MV-4-11 (cell line): ENCODE results near the gene KREMEN2.
A peak's percentile ranks its signal among the peaks of the same experiment; 100 is the strongest.
"Not testable (repeated sequence)": the region's sequence is repeated elsewhere in the genome, so short reads cannot be mapped to it uniquely, and the experiment has no call there.

ENCODE experiments used
- DNase-seq: peaks from one replicate; lab custom pipeline; 2025; lab: John Stamatoyannopoulos, UW

Gene KREMEN2, protein sequence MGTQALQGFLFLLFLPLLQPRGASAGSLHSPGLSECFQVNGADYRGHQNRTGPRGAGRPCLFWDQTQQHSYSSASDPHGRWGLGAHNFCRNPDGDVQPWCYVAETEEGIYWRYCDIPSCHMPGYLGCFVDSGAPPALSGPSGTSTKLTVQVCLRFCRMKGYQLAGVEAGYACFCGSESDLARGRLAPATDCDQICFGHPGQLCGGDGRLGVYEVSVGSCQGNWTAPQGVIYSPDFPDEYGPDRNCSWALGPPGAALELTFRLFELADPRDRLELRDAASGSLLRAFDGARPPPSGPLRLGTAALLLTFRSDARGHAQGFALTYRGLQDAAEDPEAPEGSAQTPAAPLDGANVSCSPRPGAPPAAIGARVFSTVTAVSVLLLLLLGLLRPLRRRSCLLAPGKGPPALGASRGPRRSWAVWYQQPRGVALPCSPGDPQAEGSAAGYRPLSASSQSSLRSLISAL

DNA sequence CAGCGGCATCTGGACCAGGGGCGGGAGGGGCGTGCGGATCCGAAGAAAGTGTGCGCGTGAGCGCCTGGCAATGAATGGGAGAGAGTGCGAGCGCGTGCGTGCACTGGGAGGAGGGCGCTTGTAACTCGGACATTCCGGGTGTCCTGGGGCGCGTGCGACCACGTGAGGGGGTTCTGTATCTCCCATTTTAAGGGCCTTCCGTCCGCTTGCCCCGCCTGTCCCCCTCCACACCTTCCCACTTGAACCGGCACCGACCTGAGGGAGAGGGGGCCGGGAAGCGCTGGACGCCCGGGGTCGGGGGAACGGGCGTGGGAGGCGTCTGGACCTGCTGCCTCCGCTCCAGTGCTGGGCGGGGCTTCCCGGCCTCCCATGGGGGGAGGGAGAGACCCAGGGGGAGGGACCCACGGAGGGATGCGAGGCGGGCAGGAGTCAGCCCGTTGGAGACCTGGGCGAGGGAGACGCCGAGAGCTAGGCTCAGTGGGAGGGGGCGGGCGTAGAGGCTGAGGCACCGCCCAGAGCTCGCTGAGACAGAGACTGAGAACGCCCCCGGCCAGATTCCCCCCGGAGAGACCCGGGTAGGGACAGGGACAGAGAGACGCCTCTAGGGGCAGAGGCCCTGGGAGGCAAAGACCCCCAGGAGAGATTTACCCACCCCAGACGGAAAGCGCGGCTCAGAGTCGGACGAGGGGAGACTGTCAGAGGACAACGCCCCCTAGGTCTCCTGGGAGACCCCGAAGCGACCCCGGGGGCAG is at the start of gene KREMEN2:
Gene KREMEN2, plus strand, starts transcription at position 553 of the 752 bp plus-strand sequence. CDS start 246 bp downstream, outside the sequence.
- no peak for DNase-seq

DNA sequence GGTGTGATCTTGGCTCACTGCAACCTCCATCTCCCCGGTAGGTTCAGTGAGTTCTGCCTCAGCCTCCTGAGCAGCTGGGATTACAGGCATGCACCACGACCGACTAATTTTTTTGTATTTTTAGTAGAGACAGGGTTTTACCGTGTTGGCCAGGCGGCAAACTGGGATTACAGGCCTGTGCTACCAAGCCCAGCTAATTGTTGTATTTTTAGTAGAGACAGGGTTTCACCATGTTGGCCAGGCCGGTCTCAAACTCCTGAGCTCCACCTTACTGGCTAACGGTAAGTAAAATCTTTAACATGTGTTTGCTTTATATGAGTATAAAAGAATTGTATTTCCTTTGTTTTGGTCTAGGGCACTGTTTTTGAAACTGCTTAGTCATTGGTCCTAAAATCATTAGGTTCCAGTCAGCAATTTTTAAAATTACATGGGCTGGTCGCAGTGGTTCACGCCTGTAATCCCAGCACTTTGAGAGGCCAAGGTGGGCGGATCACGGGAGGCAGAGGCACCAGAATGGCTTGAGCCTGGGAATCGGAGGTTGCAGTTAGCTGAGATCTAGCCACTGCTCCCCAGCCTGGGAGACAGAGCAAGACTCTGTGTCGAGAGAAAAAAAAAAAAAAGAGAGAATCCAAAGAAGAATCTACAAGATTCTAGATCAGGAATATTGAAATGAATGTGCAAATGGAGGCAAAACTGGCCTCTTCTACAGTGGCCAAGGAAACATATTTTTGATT is 48.7 kb upstream of the KREMEN2 start:
- DNase-seq: no peak

DNA sequence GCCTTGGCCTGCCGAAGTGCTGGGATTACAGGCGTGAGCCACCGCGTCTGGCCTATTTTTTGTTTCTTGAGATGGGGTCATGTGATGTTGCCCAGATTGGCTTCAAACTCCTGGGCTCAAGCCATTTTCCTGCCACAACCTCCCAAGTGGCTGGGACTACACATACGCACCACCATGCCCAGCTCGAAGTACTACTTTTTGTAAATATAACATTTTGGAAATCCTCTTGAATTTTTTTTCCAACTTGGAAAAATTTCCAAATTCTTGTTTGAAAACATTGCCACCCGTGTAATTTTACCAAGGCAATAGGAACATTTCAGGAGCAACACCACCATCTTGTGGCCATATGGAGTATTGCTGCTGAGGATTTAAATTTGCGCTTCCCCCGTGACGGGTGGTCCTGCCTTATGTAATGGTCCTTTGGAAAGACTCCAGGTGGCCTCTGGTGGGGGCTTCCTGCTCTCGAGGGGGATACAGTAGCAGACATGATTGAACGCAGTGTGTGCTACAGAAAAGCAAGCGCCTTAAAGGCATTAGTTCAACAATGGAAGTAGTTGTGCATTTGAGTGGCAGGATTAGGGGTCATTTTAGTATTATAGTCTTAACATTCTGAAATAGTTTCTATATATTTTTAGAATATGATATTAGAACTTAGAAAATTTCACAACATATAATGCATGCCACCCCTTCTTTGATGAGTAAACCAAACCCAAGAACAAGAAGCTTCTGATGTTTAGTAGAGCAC is 44.4 kb upstream of the KREMEN2 start:
- peak; percentile 42 for DNase-seq

DNA sequence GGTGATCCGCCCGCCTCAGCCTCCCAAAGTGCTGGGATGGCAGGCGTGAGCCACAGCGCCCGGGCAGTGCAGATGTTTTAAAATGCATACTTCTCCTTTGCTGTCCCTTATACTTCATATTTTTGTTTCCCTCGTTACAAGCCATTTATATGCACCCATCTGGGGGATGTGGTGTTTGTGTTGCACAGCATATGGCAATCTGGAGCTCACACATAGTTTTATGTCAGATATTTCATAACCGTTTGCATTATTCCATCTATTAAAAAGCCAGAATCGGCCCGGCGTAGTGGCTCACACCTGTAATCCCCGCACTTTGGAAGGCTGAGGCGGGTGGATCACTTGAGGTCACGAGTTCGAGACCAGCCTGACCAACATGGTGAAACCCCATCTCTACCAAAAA is 40.6 kb upstream of the KREMEN2 start:
- DNase-seq: no peak

DNA sequence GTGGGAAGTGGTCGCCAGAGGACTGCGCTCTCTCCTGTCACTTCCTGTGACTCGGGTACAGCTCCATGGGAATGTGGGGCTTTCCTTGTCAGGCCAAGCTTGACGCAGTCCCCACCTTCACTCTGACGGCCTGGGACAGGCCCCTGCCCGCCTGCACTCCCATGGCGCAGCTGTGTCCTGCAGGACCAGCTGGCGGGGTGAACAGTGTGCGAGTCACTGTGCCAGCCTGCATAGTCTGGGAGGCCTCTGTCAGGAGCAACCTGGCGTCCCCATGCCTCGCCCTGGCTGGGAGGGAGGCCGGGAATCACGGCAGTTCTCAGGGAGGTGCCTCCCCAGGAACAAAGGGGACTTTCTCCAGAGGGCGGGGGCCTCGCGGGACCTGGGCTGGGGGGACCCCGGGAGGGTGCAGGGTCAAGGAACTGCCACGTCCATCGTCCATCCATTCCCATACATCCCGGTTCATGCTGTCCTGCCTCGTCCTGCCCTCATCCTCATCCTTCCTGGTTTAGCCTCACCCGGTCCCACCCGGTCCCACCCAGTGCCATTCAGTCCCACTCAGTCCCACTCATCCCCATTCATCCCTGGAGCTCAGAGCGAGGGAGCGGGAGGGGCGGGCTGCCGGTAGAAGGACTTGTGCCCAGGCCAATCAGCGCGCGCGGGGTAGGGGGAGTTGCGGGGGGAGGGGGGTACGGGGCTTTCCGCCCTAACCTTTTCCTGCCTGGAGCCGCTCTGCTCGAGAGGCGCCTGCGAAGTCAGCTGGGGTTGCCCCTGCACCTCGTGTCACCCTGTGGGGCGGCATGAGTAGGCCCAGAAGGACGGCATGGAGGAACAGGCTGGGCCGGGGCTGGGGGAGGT is 38.9 kb upstream of the KREMEN2 start:
- DNase-seq: no peak

DNA sequence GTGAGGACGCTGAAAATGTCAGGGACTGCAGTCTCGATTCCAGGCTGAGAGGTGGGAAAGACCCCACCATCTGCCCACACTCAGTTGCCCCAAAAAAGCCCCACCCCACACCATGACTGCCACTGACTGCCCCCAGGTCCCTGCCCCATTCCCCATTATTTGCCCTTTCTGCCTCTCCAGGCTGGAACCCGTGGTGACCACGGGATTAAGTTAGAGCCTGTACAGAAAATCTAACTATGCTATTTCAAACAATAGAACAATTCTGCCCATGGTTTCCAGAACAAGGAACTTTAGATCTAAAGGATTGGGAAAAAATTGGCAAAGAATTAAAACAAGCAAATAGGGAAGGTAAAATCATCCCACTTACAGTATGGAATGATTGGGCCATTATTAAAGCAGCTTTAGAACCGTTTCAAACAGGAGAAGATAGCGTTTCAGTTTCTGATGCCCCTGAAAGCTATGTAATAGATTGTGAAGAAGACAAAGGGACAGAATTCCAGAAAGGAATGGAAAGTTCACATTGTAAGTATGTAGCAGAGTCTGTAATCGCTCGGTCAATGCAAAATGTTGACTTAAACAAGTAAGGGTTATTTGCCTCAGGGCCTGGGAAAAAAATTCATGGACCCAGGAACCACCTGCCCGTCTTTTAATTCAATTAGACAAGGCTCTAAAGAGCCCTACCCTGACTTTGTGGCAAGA is 38.0 kb upstream of the KREMEN2 start:
- no peak for DNase-seq

DNA sequence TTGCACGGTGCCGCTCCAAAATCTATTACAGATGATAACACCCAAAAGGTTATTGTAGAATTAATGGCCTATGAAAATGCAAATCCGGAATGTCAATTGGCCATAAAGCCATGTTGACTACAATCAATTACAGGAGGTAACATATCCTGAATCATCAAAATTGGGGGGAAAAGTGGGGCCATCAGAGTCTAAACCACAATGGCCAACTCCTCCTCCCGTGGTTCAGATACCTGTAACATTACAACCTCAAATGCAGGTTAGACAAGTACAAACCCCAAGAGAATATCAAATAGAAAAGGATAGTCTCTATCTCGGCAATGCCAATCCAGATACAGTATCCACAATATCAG is 37.5 kb upstream of the KREMEN2 start:
- no peak for DNase-seq

DNA sequence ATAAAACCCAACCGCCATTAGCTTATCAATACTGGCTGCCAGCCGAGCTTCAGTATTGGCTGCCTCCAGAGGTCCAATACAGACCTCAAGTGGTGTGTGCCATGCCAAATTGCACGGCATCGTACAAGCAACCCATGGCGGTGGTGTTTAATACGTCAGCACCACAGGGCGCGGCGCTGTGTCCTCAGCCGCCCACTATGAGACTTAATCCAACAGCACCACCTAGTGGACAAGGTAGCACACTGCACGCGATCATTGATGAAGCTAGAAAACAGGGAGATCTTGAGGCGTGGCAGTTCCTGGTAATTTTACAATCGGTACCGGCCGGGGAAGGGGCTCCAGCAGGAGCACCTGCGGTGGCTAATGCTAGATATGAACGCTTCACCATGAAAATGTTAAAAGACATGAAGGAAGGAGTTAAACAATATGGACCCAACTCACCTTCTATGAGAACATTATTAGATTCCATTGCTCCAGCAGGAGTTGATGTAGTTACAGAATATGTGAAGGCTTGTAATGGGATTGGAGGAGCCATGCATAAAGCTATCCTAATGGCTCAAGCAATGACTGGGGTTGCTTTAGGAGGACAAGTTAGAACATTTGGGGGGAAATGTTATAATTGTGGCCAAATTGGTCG is 36.9 kb upstream of the KREMEN2 start:
- peak; percentile 76 for DNase-seq

DNA sequence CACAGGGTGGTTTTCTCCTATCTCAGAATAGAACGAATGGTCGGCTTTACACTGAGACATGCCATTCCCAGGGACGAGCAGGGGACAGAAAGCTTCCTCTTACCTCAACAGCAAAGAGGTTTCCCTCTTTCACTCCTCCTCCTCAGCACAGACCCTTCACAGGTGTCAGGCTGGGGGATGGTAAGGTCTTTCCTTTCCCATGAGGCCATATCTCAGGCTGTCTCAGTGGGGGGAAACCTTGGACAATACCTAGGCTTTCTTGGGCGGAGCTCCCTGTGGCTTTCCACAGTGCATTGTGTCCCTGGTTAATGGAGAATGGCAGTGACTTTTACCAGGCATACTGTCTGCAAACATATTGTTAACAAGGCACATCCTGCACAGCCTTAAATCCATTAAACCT is 35.9 kb upstream of the KREMEN2 start:
- DNase-seq: not testable (repeated sequence)

DNA sequence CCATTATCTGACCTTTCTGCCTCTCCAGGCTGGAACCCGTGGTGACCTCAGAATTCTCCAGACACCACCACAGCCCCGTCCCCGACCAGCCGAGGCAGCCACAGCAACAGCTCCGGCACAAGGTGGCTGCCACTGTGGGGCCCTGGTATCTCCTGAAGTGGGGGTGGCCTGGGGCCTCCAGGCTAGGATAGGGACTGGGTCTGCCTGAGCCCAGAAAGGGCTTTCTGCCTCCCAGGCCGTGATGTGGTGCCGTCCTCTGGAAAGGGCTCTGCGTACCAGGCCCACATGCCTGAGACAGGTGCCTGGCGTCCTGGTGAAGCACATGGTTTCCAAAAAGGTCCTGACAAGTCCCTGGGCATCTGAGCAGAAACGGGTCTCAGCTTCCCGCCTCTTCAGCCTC is 35.3 kb upstream of the KREMEN2 start:
- DNase-seq: no peak

DNA sequence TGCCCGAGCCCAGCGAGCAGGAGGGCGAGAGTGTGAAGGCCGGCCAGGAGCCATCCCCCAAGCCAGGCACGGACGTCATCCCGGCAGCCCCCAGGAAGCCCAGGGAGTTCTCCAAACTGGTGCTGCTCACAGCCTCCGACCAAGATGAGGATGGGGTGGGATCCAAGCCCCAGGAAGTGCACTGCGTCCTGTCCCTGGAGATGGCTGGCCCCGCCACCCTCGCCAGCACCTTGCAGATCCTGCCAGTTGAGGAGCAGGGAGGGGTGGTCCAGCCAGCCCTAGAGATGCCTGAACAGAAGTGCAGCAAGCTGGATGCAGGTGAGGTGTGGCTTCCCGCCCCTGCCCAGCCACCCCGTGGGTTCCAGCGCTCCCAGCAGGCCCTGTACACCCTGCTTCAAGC is 34.4 kb upstream of the KREMEN2 start:
- no peak for DNase-seq

DNA sequence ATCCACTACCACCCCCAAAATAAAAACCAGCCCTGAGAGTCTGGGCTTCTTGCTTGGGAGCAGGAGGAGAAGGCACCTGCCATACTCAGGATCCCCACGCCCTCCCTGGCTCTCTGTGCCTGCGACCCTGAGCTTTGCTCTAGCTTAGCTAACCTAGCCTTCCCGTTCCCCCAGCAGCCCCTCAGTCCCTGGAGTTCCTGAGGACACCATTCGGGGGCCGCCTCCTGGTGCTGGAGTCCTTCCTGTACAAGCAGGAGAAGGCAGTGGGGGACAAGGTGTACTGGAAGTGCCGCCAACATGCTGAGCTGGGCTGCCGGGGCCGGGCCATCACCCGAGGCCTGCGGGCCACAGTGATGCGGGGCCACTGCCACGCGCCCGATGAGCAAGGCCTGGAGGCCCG is 33.8 kb upstream of the KREMEN2 start:
- DNase-seq: no peak

DNA sequence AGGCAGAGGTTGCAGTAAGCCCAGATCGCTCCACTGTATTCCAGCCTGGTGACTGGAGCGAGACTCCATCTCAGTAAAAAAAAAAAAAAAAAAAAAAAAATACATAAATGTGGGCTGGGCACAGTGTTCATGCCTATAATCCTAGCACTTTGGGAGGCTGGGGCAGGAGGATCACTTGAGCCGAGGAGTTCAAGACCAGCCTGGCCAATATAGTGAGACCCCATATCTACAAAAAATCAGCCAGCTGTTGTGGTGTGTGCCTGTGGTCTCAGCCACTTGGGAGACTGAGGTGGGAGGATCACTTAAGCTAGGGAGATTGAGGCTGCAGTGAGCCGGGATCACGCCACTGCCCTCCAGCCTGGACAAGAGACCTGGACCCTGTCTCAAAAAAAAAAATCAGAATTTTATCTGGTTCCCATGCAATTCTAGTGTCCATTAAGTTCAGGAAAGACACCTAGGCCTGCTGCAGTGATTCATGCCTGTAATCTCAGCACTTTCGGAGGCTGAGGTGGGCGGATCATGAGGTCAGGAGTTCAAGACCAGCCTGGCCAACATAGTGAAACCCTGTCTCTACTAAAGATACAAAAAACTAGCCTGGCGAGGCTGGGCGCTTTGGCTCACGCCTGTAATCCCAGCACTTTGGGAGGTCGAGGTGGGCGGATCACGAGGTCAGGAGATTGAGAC is 32.7 kb upstream of the KREMEN2 start:
- not testable (repeated sequence) for DNase-seq

DNA sequence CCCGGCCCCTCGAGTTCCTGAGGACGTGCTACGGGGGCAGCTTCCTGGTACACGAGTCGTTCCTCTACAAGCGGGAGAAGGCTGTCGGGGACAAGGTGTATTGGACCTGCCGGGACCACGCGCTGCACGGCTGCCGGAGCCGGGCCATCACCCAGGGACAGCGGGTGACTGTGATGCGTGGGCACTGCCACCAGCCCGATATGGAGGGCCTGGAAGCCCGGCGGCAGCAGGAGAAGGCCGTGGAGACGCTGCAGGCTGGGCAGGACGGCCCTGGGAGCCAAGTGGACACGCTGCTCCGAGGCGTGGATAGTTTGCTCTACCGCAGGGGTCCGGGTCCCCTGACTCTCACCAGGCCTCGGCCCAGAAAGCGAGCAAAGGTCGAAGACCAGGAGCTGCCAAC is 30.9 kb upstream of the KREMEN2 start:
- no peak for DNase-seq

DNA sequence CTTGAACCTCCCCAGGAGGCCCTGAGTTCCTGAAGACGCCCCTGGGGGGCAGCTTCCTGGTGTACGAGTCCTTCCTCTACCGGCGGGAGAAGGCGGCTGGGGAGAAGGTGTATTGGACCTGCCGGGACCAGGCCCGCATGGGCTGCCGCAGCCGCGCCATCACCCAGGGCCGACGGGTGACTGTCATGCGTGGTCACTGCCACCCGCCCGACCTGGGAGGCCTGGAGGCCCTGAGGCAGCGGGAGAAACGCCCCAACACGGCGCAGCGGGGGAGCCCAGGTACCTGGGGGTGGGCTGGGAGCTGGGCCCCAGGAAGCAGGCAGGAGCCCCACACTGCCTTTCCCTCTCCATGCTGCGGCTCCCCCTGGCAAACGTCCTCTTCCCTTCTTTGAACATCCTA is 30.4 kb upstream of the KREMEN2 start:
- no peak for DNase-seq

DNA sequence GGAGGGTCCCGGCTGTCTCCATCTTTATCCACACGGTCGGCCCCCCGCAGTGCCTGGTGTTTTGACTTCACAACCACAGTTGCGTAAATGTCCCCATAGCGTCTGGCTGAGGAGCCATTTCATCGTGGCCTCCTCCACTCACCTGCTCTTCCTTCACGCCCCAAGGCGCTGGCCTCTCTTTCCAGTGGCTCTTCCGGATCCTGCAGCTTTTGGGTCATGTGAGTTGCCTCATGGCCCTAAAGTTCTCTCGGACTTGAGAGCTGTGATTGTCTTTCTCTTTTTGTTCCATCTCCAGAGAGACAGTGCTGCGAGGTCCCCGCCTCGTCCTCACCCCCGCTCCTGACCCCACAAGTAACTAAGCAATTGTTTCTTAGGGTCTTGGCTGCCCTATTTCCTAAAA is 29.6 kb upstream of the KREMEN2 start:
- no peak for DNase-seq

DNA sequence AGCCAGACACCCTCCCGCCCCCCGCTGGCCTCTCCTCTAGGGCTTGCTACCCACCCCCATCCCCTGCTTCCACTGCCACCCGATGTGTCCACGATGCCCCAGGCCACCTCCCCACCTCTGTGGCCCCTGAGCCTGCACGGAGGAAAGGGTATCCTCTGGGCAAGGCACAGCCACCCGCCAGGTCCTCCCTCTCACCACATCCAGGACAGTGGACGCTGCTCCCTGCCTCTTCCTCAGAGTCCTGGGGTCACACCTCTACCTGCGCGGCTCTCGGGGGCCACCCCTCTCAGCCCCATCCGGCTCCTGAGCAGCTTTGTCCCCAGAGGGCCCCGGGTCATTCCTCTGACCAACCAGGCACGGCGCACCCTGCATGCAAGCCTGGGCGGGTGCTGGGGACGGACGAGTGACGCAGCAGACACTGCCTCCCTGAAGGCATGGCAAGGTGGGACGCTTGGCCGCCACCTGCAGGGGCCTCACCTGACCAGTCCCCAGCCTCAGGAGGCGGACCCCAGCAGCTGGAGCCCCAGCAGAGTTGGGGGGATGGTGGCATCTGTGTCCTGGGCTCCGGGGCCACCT is 27.6 kb upstream of the KREMEN2 start:
- no peak for DNase-seq

DNA sequence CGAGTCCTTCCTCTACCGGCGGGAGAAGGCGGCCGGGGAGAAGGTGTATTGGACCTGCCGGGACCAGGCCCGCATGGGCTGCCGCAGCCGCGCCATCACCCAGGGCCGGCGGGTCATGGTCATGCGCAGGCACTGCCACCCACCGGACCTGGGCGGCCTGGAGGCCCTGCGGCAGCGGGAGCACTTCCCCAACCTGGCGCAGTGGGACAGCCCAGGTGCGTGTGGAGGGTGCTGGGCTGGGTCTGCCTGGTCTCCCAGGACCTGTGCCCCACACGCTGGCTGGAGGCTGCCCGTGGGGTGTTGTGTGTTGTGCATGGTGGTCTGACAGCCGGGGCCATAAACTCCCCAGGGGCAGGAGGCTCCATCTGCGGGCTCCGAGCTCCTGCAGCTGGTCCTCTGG is 26.9 kb upstream of the KREMEN2 start:
- DNase-seq: no peak

DNA sequence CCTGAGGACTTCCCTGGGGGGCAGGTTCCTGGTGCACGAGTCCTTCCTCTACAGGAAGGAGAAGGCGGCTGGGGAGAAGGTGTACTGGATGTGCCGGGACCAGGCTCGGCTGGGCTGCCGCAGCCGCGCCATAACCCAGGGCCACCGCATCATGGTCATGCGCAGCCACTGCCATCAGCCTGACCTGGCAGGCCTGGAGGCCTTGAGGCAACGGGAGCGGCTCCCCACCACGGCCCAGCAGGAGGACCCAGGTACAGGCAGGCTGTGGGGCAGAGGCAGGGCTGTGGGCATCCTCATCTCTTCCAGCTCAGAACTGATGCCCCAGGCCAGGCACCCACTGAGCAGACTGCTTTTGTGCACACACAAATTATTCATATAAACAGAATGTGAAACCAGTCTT is 25.9 kb upstream of the KREMEN2 start:
- DNase-seq: no peak
